Measurements from ENCODE around the gene ZNF286A. TPM values are rescaled to one million over a fixed set of nuclear protein-coding genes. Genes with fewer than 3 reads are reported as not detected.
A peak's percentile ranks its signal among the peaks of the same experiment; 100 is the strongest.
"Not testable (repeated sequence)": the region's sequence is repeated elsewhere in the genome, so short reads cannot be mapped to it uniquely, and the experiment has no call there.

The ZNF286A gene
- total and polyA plus RNA-seq, 10 of the 15 experiments (the other 5 are each of a cell fraction or from before 2014, with no cell fraction given), result 8.1 to 31.2 (median 18.2) TPM

- Histone ChIP-seq H2AFZ (ENCODE audit: control insufficient read depth, low read depth, low read length) (peak overlapping the region; percentile 77), H3K4me3 (peak overlapping the region; percentile 86), H3K9ac (ENCODE audit: control insufficient read depth, insufficient read depth, low read length) (peak overlapping the region; percentile 29; the same call in 1 of the 2 replicates), H3K4me2 (ENCODE audit: control insufficient read depth, insufficient read depth) (peak overlapping the region; percentile 89)
- intact Hi-C loops (cut with micrococcal nuclease; ENCODE audit: unreplicated experiment); H3K9me3 ChIP-seq (replicated peaks; ENCODE audit: control insufficient read depth, insufficient read depth, low read length); FAIRE-seq; in situ Hi-C loops (cut with MboI); H3K36me3 ChIP-seq (ENCODE audit: control insufficient read depth in 2 of 2, insufficient read depth in 2 of 2, low read length in 1 of 2); SMC1A ChIA-PET (ENCODE audit: uncharacterized antibody, unreplicated experiment); POLR2A ChIA-PET; H3K79me2 ChIP-seq (ENCODE audit: control insufficient read depth, insufficient read depth, low read length); H3K27ac ChIP-seq (ENCODE audit: control insufficient read depth, insufficient read depth); CTCF ChIA-PET; H3K4me1 ChIP-seq (ENCODE audit: control insufficient read depth, insufficient read depth, low read length); H4K20me1 ChIP-seq (ENCODE audit: control insufficient read depth, insufficient read depth); RAD21 ChIA-PET (ENCODE audit: unreplicated experiment); DNase-seq (ENCODE audit: low read depth, low spot score); BruUV-seq (replicated peaks); H3K27me3 ChIP-seq (replicated peaks in 1 of 2; ENCODE audit: control insufficient read depth in 2 of 2, insufficient read depth in 2 of 2, low read length in 1 of 2): not testable (repeated sequence)
- peak; percentile 74 for ATAC-seq
- WGBS (ENCODE audit: insufficient coverage, insufficient replicate concordance, low lambda C conversion rate, missing lambda C conversion rate), result 70% methylated on average over 3 of the region's 3 CpGs
- 0 out of 2 replicates have a peak, but pooled peaks have one; percentile 10 for TF ChIP-seq YY1 (IDR thresholded peaks at IDR 0.05; ENCODE audit: low read depth, low read length)
- 0 out of 6 replicates have a peak, but pooled peaks of 1 of the 3 experiments have one; percentile 3 for TF ChIP-seq CTCF (IDR thresholded peaks at IDR 0.05 in 2 of 3, conservative IDR thresholded peaks at IDR 0.05 in 1 of 3; ENCODE audit: control insufficient read depth in 2 of 3, extremely low read depth in 1 of 3, insufficient read depth in 1 of 3, low read depth in 3 of 3, low read length in 3 of 3)
These were observed 16.4 kb upstream of the ZNF286A start for GRCh38 chr17:15683135-15683534.

- Histone ChIP-seq H3K4me2 (ENCODE audit: control insufficient read depth, insufficient read depth) (peak within 1 kb of the TSS; percentile 89), H3K9ac (ENCODE audit: control insufficient read depth, insufficient read depth, low read length) (peak within 1 kb of the TSS; percentile 58), H3K27ac (ENCODE audit: control insufficient read depth, insufficient read depth) (peak within 1 kb of the TSS; percentile 39; the same call in 1 of the 2 replicates), H2AFZ (ENCODE audit: control insufficient read depth, low read depth, low read length) (peak within 1 kb of the TSS; percentile 86), H3K4me3 (peak within 1 kb of the TSS; percentile 86)
- BruUV-seq (replicated peaks), result TSS peak; percentile 84
- peak; percentile 47 for FAIRE-seq
- WGBS (ENCODE audit: insufficient coverage, insufficient replicate concordance, low lambda C conversion rate, missing lambda C conversion rate), result under 1% methylated on average over 28 of the region's 35 CpGs
- H3K27me3 ChIP-seq (replicated peaks in 1 of 2; ENCODE audit: control insufficient read depth in 2 of 2, insufficient read depth in 2 of 2, low read length in 1 of 2); intact Hi-C loops (cut with micrococcal nuclease; ENCODE audit: unreplicated experiment); POLR2A ChIA-PET; SMC1A ChIA-PET (ENCODE audit: uncharacterized antibody, unreplicated experiment); H4K20me1 ChIP-seq (ENCODE audit: control insufficient read depth, insufficient read depth); H3K9me3 ChIP-seq (replicated peaks; ENCODE audit: control insufficient read depth, insufficient read depth, low read length); in situ Hi-C loops (cut with MboI); H3K36me3 ChIP-seq (ENCODE audit: control insufficient read depth in 2 of 2, insufficient read depth in 2 of 2, low read length in 1 of 2); H3K79me2 ChIP-seq (ENCODE audit: control insufficient read depth, insufficient read depth, low read length); DNase-seq (ENCODE audit: low read depth, low spot score); H3K4me1 ChIP-seq (ENCODE audit: control insufficient read depth, insufficient read depth, low read length): not testable (repeated sequence)
- ChIA-PET CTCF (interaction anchor here (0.7 kb wide), 1 partner anchor 837 kb away, joined by 3 read pairs; no protein-coding TSS in a partner anchor), RAD21 (ENCODE audit: unreplicated experiment) (interaction anchor here (0.6 kb wide), 1 partner anchor 315 kb away, joined by 4 read pairs; no protein-coding TSS in a partner anchor)
- ATAC-seq, result peak; percentile 95
- TF ChIP-seq MXI1 (IDR thresholded peaks at IDR 0.05; ENCODE audit: low read depth, low read length) (0 out of 2 replicates have a peak, but pooled peaks have one; percentile 18), ZBTB11 (CRISPR knock-in tag; IDR thresholded peaks at IDR 0.05) (peak; percentile 38; the same call in 1 of the 2 replicates), SIX5 (IDR thresholded peaks at IDR 0.05; ENCODE audit: low read depth, low read length, severe bottlenecking) (peak; percentile 80), POLR2A (IDR thresholded peaks at IDR 0.05; ENCODE audit: low read depth, low read length) (peak; percentile 69)
These were observed 15.6 kb upstream of the ZNF286A start, which contains the start of gene TRIM16 for GRCh38 chr17:15683824-15684478. TSS of gene TRIM16 (minus strand) at chr17:15684311. CDS start at chr17:15651609, 32,702 bp downstream.

Data from GM12878 (cell line).